Peyer's patch (tissue), 4 donors: ENCODE measurements around the gene TRAF3.

Experiments used
- POLR2A ChIP-seq, 2 donors: fragments of 450-650 bp; IDR thresholded peaks; one replicate each; pipeline ENCODE4 v1.5.1; 2017; ENCODE audit warnings: antibody characterized with exemption in 2 of 2, mild to moderate bottlenecking in 2 of 2, moderate library complexity in 2 of 2
- TF ChIP-seq, protein P1 (sequence below), 6 experiments: fragments of 450-650 bp in 4 of 6; fragments of 200-600 bp in 2 of 6; sonication (generic) in 1 of 6; IDR thresholded peaks; one replicate each; pipeline ENCODE4 v1.5.1; 2017 to 2019; ENCODE audit warnings: antibody characterized with exemption in 6 of 6, mild to moderate bottlenecking in 3 of 6, moderate library complexity in 1 of 6

DNA sequence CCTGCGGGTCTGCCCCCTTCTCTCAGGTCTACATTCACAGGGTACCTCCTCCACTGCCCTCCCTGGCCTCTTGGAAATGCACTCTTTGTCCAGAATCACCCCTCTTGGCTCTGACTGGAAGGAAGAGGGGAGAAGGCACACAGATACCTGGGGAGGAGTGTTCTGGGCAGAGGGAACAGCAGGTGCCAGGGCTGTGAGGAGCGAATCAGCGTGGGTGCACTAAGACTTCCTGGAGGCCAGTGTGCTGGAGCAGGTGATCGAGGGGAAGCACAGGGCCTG lies 8.3 kb upstream of the TRAF3 start:
- TF ChIP-seq, protein P1, sequence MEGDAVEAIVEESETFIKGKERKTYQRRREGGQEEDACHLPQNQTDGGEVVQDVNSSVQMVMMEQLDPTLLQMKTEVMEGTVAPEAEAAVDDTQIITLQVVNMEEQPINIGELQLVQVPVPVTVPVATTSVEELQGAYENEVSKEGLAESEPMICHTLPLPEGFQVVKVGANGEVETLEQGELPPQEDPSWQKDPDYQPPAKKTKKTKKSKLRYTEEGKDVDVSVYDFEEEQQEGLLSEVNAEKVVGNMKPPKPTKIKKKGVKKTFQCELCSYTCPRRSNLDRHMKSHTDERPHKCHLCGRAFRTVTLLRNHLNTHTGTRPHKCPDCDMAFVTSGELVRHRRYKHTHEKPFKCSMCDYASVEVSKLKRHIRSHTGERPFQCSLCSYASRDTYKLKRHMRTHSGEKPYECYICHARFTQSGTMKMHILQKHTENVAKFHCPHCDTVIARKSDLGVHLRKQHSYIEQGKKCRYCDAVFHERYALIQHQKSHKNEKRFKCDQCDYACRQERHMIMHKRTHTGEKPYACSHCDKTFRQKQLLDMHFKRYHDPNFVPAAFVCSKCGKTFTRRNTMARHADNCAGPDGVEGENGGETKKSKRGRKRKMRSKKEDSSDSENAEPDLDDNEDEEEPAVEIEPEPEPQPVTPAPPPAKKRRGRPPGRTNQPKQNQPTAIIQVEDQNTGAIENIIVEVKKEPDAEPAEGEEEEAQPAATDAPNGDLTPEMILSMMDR (IDR thresholded peaks at IDR 0.05): no peak
- no peak for TF ChIP-seq POLR2A (IDR thresholded peaks at IDR 0.05)
